SK-N-SH (cell line): ENCODE data around the gene CD109.

ENCODE experiments used
- EP300 ChIP-seq, 2 experiments: IDR thresholded peaks; 2 replicates each; pipeline versions ENCODE4 v1.4.0 to v1.6.1; 2012; ENCODE audit warnings: borderline replicate concordance in 1 of 2, low read depth in 1 of 2, low read length in 1 of 2
- MEF2A ChIP-seq: IDR thresholded peaks from 2 replicates; pipeline ENCODE4 v1.4.0; 2012; ENCODE audit warnings: low read depth, borderline replicate concordance
- NFIC ChIP-seq: IDR thresholded peaks from 2 replicates; pipeline ENCODE4 v1.4.0; 2012; ENCODE audit warnings: borderline replicate concordance
- PBX3 ChIP-seq: IDR thresholded peaks from 2 replicates; pipeline ENCODE4; 2012
- POLR2AphosphoS5 ChIP-seq: IDR thresholded peaks from 2 replicates; pipeline ENCODE4 v1.6.1; 2012; ENCODE audit warnings: low read depth, low read length
- SIN3A ChIP-seq: IDR thresholded peaks from 2 replicates; pipeline ENCODE4 v1.6.1; 2012; ENCODE audit warnings: low read depth, mild to moderate bottlenecking, low read length, moderate library complexity, borderline replicate concordance
- USF2 ChIP-seq: fragments of 150-350 bp; IDR thresholded peaks from 2 replicates; pipeline ENCODE4 v1.6.1; 2017; ENCODE audit warnings: antibody characterized with exemption, low read length, low read depth, borderline replicate concordance
- YY1 ChIP-seq: IDR thresholded peaks from 2 replicates; pipeline ENCODE4 v1.4.0; 2012; ENCODE audit warnings: low read depth, mild to moderate bottlenecking

- TF ChIP-seq POLR2AphosphoS5 (no peak), SIN3A (no peak), PBX3 (no peak), EP300 (IDR thresholded peaks at IDR 0.05; ENCODE audit: borderline replicate concordance in 1 of 2, low read depth in 1 of 2, low read length in 1 of 2) (no peak), YY1 (no peak), MEF2A (no peak), USF2 (no peak), NFIC (no peak)
Observed at GRCh38 chr6:73699676-73700459, 3.9 kb downstream of the CD109 start.
